HG02885 (cell line): ENCODE data around the gene UNKL.
A peak's percentile ranks its signal among the peaks of the same experiment; 100 is the strongest.

ENCODE experiments used
- ATAC-seq: cut with Tn5 transposase; IDR thresholded peaks from one replicate; pipeline ENCODE4 v1.9.1; 2021; ENCODE audit warnings: mild to moderate bottlenecking; ENCODE audit not compliant: unreplicated experiment, poor library complexity

UNKL gene

GRCh38 chr16:1357906-1358566, 56.5 kb downstream of the UNKL start:
- no peak for ATAC-seq

- no peak for ATAC-seq
These were observed 58.2 kb downstream of the UNKL start for GRCh38 chr16:1356061-1356900.

GRCh38 chr16:1355591-1355990, 58.9 kb downstream of the UNKL start:
- no peak for ATAC-seq

GRCh38 chr16:1354815-1355540, 59.5 kb downstream of the UNKL start:
- no peak for ATAC-seq

- peak; percentile 88 for ATAC-seq
These were observed 62.7 kb downstream of the UNKL start, which contains the start of the genes GNPTG and TSR3 for GRCh38 chr16:1351582-1352362. TSS of gene GNPTG (plus strand) at chr16:1351931. CDS start at chr16:1351966, 35 bp downstream. TSS of gene TSR3 (minus strand) at chr16:1351878. CDS start at chr16:1351804, 74 bp downstream.

GRCh38 chr16:1351215-1351581, 63.3 kb downstream of the UNKL start:
- no peak for ATAC-seq

- ATAC-seq = no peak
These were observed 63.8 kb downstream of the UNKL start for GRCh38 chr16:1350691-1351090.

GRCh38 chr16:1349951-1350350, 64.6 kb downstream of the UNKL start:
- no peak for ATAC-seq

- no peak for ATAC-seq
These were observed 65.2 kb downstream of the UNKL start for GRCh38 chr16:1349351-1349750.

GRCh38 chr16:1348926-1349325, 65.6 kb downstream of the UNKL start:
- no peak for ATAC-seq

- ATAC-seq = no peak
These were observed 66.1 kb downstream of the UNKL start for GRCh38 chr16:1348441-1348840.

- ATAC-seq = no peak
These were observed 66.5 kb downstream of the UNKL start for GRCh38 chr16:1347962-1348361.

- no peak for ATAC-seq
These were observed 67.1 kb downstream of the UNKL start for GRCh38 chr16:1347286-1347855.

GRCh38 chr16:1346422-1347285, 67.8 kb downstream of the UNKL start:
- no peak for ATAC-seq

- no peak for ATAC-seq
These were observed 68.7 kb downstream of the UNKL start for GRCh38 chr16:1345651-1346421.

GRCh38 chr16:1345087-1345486, 69.4 kb downstream of the UNKL start:
- ATAC-seq = no peak

- no peak for ATAC-seq
These were observed 70.0 kb downstream of the UNKL start for GRCh38 chr16:1344499-1344898.
